K562 (cell line): ENCODE data around the gene ANKRD6. TPM values are rescaled to one million over a fixed set of nuclear protein-coding genes. Genes with fewer than 3 reads are reported as not detected.

Source experiments
- ZC3H4 ChIP-seq: sonication (generic); formaldehyde crosslinking; IDR thresholded peaks from 2 replicates; pipeline ENCODE4 v1.9.0; 2021; ENCODE audit warnings: missing genetic modification reagents, borderline replicate concordance
- ZNF354B ChIP-seq: fragments of 250-450 bp; sonication (Bioruptor Pico); IDR thresholded peaks from 2 replicates; pipeline ENCODE4 v1.4.0; 2020
- polyA plus RNA-seq, 8 experiments: library from polyadenylated mRNA; depleted of rRNA in 4 of 8; stranded (reverse) in 5 of 8; unstranded in 3 of 8; fragments of >200 nt; fragmentation: Nextera tagmentation in 2 of 8; fragmentation: Illumina TruSeq in 1 of 8; extraction: Ambion mirVana in 2 of 8; extraction: Trizol in 1 of 8; gene quantifications; 2 replicates each; pipeline versions ENCODE4 v1.2.1 to v1.2.3, GENCODE V29; 2011 to 2014; ENCODE audit warnings: inconsistent platforms in 1 of 8, missing spikeins in 1 of 8
- total RNA-seq, 7 experiments: library from RNA; depleted of rRNA in 6 of 7; stranded (reverse); fragments of >200 nt in 6 of 7; fragmentation: Illumina TruSeq in 2 of 7; extraction: Trizol in 2 of 7; gene quantifications; 2 replicates each; pipeline versions ENCODE4 v1.2.1 to v1.2.3, GENCODE V29; 2011 to 2021; ENCODE audit warnings: low replicate concordance in 1 of 7
- TF ChIP-seq, protein P1 (sequence below): fragments of 450-650 bp; IDR thresholded peaks from 2 replicates; pipeline ENCODE4 v1.6.1; 2016; ENCODE audit warnings: mild to moderate bottlenecking, moderate library complexity

Gene ANKRD6
- total and polyA plus RNA-seq, 9 of the 15 experiments (the other 6 are each of a cell fraction or from before 2014, with no cell fraction given), result 0.04 to 0.22 (median 0.08) TPM; not detected in 4

DNA sequence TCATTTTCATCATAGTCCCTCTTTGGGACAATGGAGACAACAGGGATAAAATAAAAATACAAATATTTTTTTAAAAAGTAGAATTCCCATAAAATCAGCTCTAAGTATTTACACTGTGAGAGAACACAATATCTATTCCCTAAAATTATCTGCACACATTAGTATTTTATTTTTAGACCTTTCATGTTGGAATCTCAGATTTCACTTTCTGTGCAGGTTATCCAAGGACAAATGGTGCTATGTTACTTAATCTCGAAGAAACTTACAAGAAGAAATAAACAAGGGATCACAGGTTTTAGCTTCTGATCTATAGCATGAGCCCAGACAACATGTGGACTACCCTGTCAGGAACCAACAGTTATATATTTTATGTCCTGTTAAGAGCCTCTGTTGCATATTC is 228.6 kb downstream of the ANKRD6 start (continued):
- TF ChIP-seq, protein P1, sequence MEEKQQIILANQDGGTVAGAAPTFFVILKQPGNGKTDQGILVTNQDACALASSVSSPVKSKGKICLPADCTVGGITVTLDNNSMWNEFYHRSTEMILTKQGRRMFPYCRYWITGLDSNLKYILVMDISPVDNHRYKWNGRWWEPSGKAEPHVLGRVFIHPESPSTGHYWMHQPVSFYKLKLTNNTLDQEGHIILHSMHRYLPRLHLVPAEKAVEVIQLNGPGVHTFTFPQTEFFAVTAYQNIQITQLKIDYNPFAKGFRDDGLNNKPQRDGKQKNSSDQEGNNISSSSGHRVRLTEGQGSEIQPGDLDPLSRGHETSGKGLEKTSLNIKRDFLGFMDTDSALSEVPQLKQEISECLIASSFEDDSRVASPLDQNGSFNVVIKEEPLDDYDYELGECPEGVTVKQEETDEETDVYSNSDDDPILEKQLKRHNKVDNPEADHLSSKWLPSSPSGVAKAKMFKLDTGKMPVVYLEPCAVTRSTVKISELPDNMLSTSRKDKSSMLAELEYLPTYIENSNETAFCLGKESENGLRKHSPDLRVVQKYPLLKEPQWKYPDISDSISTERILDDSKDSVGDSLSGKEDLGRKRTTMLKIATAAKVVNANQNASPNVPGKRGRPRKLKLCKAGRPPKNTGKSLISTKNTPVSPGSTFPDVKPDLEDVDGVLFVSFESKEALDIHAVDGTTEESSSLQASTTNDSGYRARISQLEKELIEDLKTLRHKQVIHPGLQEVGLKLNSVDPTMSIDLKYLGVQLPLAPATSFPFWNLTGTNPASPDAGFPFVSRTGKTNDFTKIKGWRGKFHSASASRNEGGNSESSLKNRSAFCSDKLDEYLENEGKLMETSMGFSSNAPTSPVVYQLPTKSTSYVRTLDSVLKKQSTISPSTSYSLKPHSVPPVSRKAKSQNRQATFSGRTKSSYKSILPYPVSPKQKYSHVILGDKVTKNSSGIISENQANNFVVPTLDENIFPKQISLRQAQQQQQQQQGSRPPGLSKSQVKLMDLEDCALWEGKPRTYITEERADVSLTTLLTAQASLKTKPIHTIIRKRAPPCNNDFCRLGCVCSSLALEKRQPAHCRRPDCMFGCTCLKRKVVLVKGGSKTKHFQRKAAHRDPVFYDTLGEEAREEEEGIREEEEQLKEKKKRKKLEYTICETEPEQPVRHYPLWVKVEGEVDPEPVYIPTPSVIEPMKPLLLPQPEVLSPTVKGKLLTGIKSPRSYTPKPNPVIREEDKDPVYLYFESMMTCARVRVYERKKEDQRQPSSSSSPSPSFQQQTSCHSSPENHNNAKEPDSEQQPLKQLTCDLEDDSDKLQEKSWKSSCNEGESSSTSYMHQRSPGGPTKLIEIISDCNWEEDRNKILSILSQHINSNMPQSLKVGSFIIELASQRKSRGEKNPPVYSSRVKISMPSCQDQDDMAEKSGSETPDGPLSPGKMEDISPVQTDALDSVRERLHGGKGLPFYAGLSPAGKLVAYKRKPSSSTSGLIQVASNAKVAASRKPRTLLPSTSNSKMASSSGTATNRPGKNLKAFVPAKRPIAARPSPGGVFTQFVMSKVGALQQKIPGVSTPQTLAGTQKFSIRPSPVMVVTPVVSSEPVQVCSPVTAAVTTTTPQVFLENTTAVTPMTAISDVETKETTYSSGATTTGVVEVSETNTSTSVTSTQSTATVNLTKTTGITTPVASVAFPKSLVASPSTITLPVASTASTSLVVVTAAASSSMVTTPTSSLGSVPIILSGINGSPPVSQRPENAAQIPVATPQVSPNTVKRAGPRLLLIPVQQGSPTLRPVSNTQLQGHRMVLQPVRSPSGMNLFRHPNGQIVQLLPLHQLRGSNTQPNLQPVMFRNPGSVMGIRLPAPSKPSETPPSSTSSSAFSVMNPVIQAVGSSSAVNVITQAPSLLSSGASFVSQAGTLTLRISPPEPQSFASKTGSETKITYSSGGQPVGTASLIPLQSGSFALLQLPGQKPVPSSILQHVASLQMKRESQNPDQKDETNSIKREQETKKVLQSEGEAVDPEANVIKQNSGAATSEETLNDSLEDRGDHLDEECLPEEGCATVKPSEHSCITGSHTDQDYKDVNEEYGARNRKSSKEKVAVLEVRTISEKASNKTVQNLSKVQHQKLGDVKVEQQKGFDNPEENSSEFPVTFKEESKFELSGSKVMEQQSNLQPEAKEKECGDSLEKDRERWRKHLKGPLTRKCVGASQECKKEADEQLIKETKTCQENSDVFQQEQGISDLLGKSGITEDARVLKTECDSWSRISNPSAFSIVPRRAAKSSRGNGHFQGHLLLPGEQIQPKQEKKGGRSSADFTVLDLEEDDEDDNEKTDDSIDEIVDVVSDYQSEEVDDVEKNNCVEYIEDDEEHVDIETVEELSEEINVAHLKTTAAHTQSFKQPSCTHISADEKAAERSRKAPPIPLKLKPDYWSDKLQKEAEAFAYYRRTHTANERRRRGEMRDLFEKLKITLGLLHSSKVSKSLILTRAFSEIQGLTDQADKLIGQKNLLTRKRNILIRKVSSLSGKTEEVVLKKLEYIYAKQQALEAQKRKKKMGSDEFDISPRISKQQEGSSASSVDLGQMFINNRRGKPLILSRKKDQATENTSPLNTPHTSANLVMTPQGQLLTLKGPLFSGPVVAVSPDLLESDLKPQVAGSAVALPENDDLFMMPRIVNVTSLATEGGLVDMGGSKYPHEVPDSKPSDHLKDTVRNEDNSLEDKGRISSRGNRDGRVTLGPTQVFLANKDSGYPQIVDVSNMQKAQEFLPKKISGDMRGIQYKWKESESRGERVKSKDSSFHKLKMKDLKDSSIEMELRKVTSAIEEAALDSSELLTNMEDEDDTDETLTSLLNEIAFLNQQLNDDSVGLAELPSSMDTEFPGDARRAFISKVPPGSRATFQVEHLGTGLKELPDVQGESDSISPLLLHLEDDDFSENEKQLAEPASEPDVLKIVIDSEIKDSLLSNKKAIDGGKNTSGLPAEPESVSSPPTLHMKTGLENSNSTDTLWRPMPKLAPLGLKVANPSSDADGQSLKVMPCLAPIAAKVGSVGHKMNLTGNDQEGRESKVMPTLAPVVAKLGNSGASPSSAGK, result no peak
- TF ChIP-seq ZC3H4 (CRISPR knock-in tag), result no peak
- no peak for TF ChIP-seq ZNF354B (CRISPR knock-in tag)
- TF ChIP-seq, all 486 proteins: peak for 0
